GM10248 (cell line): Measurements from ENCODE around the gene UBE2J1.
A peak's percentile ranks its signal among the peaks of the same experiment; 100 is the strongest.

Experiments
- CTCF ChIA-PET: fragments of 300-600 bp; sonication (Branson Sonifier 250); formaldehyde crosslinking; extraction: SDS; loops from one replicate; lab custom pipeline; 2021; ENCODE audit warnings: antibody characterized with exemption; lab: Yijun Ruan, JAX
- POLR2A ChIA-PET: fragments of 350-650 bp; sonication (Branson Sonifier 250); formaldehyde crosslinking; extraction: SDS; loops from one replicate; lab custom pipeline; 2020; ENCODE audit warnings: antibody characterized with exemption; lab: Yijun Ruan, JAX
- DNase-seq: peaks from one replicate; pipeline ENCODE4 v3.0.0; 2012; ENCODE audit errors: extremely low spot score
- CTCF ChIP-seq: IDR thresholded peaks from 2 replicates; pipeline ENCODE4 v1.5.1; 2012; ENCODE audit warnings: mild to moderate bottlenecking, low read depth; ENCODE audit errors: extremely low read depth, missing control alignments, control extremely low read depth

Gene UBE2J1

GRCh38 chr6:89284963-89285735, 67.4 kb downstream of the UBE2J1 start:
- ChIA-PET POLR2A (no interaction called here), CTCF (interaction anchor here (1.0 kb wide), 1 partner anchor 10 kb away, joined by 3 read pairs; no protein-coding TSS in a partner anchor)
- no peak for DNase-seq
- TF ChIP-seq CTCF: no peak

- ChIA-PET CTCF (interaction anchor here (1.0 to 3.7 kb wide), 7 partner anchors 8 to 87 kb away, joined by 3 to 30 read pairs (median 9); partner anchors contain the start of gene GABRR2), POLR2A (interaction anchor here (0.5 kb wide), 1 partner anchor 82 kb away, joined by 6 read pairs; no protein-coding TSS in a partner anchor)
- DNase-seq: no peak
- no peak for TF ChIP-seq CTCF
These were observed 68.4 kb downstream of the UBE2J1 start for GRCh38 chr6:89284081-89284480.

DNA sequence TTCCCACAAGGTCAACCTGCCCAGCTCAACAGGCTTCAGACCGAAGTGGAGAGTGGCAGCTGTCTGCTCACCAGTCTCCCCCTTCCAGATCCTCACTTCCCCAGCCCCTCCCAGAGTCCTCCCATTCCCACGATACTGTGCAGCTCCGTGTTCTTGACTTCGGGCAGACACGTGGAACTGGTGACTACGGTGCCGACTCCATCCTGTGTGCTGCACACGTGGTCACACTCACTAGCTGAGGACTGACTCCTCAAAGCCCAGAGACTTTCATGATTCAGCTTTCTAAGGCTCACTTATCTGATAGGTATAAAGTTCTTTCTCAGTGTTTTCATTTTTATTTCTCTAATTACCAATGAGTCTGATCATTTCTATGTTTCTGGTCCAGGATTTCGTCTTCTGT, 69.8 kb downstream of the UBE2J1 start:
- ChIA-PET CTCF (interaction anchor here (0.9 to 3.7 kb wide), 10 partner anchors 9 to 120 kb away, joined by 3 to 30 read pairs (median 5); no protein-coding TSS in a partner anchor), POLR2A (no interaction called here)
- TF ChIP-seq CTCF: no peak
- no peak for DNase-seq

DNA sequence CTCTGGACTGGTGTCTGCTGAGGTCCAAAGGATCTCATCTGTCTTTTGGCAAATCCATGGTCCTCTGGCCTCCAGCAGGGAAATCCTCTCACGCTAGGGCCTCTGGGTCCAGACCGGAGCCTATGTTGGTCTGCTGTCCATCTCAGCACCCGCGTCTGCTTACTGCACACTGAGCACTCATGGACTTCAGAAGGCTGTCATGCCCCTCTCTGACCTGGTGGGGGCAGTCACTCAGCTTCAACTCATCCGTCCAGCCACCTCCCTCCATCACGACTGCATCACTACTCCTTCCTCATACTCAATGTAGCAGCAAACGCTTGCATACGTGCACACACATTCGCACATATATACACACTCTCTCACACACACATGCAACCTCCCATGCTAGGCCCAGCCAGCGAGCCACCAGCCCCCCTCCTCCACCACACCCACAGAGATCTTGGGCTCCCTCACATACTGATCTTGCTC, 70.7 kb downstream of the UBE2J1 start:
- peak; percentile 86 for DNase-seq
- TF ChIP-seq CTCF: peak; percentile 67
- ChIA-PET CTCF (interaction anchor here (0.9 to 3.7 kb wide), 22 partner anchors 10 to 300 kb away, joined by 3 to 30 read pairs (median 4); no protein-coding TSS in a partner anchor), POLR2A (no interaction called here)

GRCh38 chr6:89278956-89279355, 73.6 kb downstream of the UBE2J1 start:
- CTCF ChIA-PET: interaction anchor here (1.1 to 1.3 kb wide), 4 partner anchors 9 to 43 kb away, joined by 3 to 6 read pairs (median 3); no protein-coding TSS in a partner anchor
- no peak for TF ChIP-seq CTCF
- DNase-seq: no peak
- POLR2A ChIA-PET: no interaction called here
